T-helper 2 cell treated with Interferon-gamma antibody and Interleukin-4, amounts not matched to agents 5 μg/mL and 100 μg/mL, for 36 hours (primary cell): ENCODE measurements around the gene KRTAP5-11.
"Not testable (repeated sequence)": the region's sequence is repeated elsewhere in the genome, so short reads cannot be mapped to it uniquely, and the experiment has no call there.

Experiments used
- DNase-seq: peaks from one replicate; pipeline ENCODE4 v3.0.0; 2021; ENCODE audit warnings: low spot score
- H3K27ac Mint-ChIP-seq: one replicate; pipeline ENCODE4 v1.8.0; 2021; ENCODE audit warnings: mild to moderate bottlenecking, mixed read lengths
- H3K27me3 Mint-ChIP-seq: one replicate; pipeline ENCODE4 v1.8.0; 2021; ENCODE audit warnings: low read depth, mixed read lengths
- H3K36me3 Mint-ChIP-seq: one replicate; pipeline ENCODE4 v1.8.0; 2021; ENCODE audit warnings: low read depth, mixed read lengths
- H3K4me1 Mint-ChIP-seq: one replicate; pipeline ENCODE4 v1.8.0; 2021; ENCODE audit warnings: low read depth, mixed read lengths
- H3K4me3 Mint-ChIP-seq: one replicate; pipeline ENCODE4 v1.8.0; 2022; ENCODE audit warnings: mild to moderate bottlenecking, moderate library complexity, mixed read lengths
- H3K9me3 Mint-ChIP-seq: one replicate; pipeline ENCODE4 v1.8.0; 2021; ENCODE audit warnings: mixed read lengths

Gene KRTAP5-11

GRCh38 chr11:71539017-71539416, 43.7 kb downstream of the KRTAP5-11 start:
- no peak for DNase-seq
- no peak overlapping the region for H3K27ac Mint-ChIP-seq
- H3K4me1 Mint-ChIP-seq, result no peaks in the 10 kb centered on the region
- peaks cover 10% of the 10 kb centered on the region for H3K9me3 Mint-ChIP-seq
- H3K4me3 Mint-ChIP-seq, result no peak overlapping the region
- no peaks in the 10 kb centered on the region for H3K27me3 Mint-ChIP-seq
- H3K36me3 Mint-ChIP-seq, result no peaks in the 10 kb centered on the region

- Mint-ChIP-seq H3K9me3 (peaks cover 10% of the 10 kb centered on the region), H3K27ac (no peak overlapping the region), H3K36me3 (no peaks in the 10 kb centered on the region), H3K4me3 (no peak overlapping the region), H3K27me3 (no peaks in the 10 kb centered on the region), H3K4me1 (no peaks in the 10 kb centered on the region)
- no peak for DNase-seq
These were observed 44.0 kb downstream of the KRTAP5-11 start for GRCh38 chr11:71538666-71538990.

DNA sequence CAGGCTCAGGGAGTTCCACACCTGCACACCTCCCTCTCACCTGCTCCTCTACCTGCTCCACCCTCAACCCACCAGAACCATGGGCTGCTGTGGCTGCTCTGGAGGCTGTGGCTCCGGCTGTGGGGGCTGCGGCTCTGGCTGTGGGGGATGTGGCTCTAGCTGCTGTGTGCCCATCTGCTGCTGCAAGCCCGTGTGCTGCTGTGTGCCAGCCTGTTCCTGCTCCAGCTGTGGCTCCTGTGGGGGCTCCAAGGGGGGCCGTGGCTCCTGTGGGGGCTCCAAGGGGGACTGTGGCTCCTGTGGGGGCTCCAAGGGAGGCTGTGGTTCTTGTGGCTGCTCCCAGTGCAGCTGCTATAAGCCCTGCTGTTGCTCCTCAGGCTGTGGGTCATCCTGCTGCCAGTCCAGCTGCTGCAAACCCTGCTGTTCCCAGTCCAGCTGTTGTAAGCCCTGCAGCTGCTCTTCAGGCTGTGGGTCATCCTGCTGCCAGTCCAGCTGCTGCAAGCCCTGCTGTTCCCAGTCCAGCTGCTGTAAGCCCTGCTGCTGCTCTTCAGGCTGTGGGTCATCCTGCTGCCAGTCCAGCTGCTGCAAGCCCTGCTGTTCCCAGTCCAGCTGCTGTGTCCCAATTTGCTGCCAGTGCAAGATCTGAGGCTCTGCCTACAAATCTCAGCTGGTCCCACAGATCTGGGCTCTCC, 44.6 kb downstream of the KRTAP5-11 start, which contains the start of gene KRTAP5-8:
Gene KRTAP5-8 (plus strand): TSS at position 49 of the 689 bp plus-strand sequence. CDS start 31 bp downstream, at position 80.
- not testable (repeated sequence) for DNase-seq, H3K27ac Mint-ChIP-seq, H3K9me3 Mint-ChIP-seq, H3K27me3 Mint-ChIP-seq, H3K4me3 Mint-ChIP-seq, H3K36me3 Mint-ChIP-seq, H3K4me1 Mint-ChIP-seq

GRCh38 chr11:71537537-71537936, 45.1 kb downstream of the KRTAP5-11 start:
- H3K27ac Mint-ChIP-seq, result no peak overlapping the region
- no peaks in the 10 kb centered on the region for H3K36me3 Mint-ChIP-seq
- H3K4me3 Mint-ChIP-seq, result no peak overlapping the region
- no peak for DNase-seq
- H3K4me1 Mint-ChIP-seq, result no peaks in the 10 kb centered on the region
- no peaks in the 10 kb centered on the region for H3K27me3 Mint-ChIP-seq
- H3K9me3 Mint-ChIP-seq, result peaks cover 10% of the 10 kb centered on the region

DNA sequence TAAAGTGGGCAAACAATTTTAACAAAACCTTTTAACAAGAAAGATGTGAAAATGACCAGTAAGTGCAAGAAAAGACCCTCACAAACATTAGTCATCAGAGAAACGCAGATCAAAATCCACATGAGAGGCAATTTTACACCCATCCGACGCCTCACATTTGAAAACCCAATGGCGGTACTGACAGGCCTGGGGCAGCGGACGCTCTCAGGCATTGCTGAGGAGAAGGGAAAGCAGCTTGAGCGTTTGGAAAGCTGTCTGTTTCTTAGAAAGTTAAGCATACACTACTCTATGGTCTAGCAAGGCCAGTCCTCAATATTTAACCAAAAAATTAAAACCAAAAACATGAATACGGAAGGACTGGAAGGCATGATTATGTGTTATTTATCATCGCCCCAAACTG, 46.9 kb downstream of the KRTAP5-11 start:
- no peak for DNase-seq
- Mint-ChIP-seq H3K4me3 (no peak overlapping the region), H3K4me1 (no peaks in the 10 kb centered on the region), H3K27ac (no peak overlapping the region), H3K27me3 (no peaks in the 10 kb centered on the region), H3K9me3 (peaks cover 1% of the 10 kb centered on the region), H3K36me3 (no peaks in the 10 kb centered on the region)

- not testable (repeated sequence) for H3K36me3 Mint-ChIP-seq, H3K9me3 Mint-ChIP-seq, H3K27ac Mint-ChIP-seq
These were observed 47.7 kb downstream of the KRTAP5-11 start for GRCh38 chr11:71534711-71535608.

DNA sequence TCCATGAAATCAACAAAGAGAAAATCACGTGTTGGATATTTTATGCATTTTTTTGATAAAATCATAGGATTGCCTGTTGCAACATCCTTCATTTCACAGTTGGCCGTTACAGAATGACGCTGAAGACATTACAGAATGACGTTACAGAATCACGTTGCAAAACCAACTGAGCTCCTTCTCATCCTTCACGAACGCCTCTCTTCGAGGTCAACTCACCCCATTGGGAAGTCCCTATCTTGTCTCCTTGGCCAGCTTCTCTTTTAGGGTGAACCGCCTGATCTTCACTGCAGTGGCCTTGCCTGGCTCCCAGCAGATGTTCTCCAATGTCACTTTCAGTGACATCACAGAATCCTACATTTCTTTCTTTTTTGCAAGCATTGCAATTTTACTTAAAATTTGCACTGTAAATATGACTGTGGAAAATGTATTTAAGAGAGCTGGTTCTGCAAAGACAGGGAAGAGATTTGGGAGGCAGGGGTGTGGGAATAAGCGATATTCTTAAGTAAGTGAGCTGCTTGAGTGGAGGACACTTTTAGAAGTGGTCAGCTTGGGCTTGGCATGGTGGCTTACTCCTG, 50.6 kb downstream of the KRTAP5-11 start:
- peaks cover 3% of the 10 kb centered on the region for H3K27me3 Mint-ChIP-seq
- no peaks in the 10 kb centered on the region for H3K36me3 Mint-ChIP-seq
- H3K4me1 Mint-ChIP-seq, result no peaks in the 10 kb centered on the region
- no peak overlapping the region for H3K27ac Mint-ChIP-seq
- no peaks in the 10 kb centered on the region for H3K9me3 Mint-ChIP-seq
- no peak overlapping the region for H3K4me3 Mint-ChIP-seq
- no peak for DNase-seq

More at GRCh38 chr11:71534711-71535608, 47.7 kb downstream of the KRTAP5-11 start:
- H3K27me3 Mint-ChIP-seq, H3K4me1 Mint-ChIP-seq, H3K4me3 Mint-ChIP-seq, DNase-seq: not testable (repeated sequence)
